CD4-positive, alpha-beta T cell (primary cell): ENCODE results near the gene IGLL1. TPM values are rescaled to one million over a fixed set of nuclear protein-coding genes. Genes with fewer than 3 reads are reported as not detected.

Source experiments
- ATAC-seq: fragments of 200-7000 bp; cut with Tn5 transposase; one replicate; pipeline ENCODE4 v1.10.0; 2022; ENCODE audit warnings: mild to moderate bottlenecking; ENCODE audit not compliant: poor library complexity
- CTCF ChIA-PET: fragments of 350-600 bp; sonication (Branson Sonifier 250); formaldehyde crosslinking; loops from one replicate; lab custom pipeline; 2021; ENCODE audit warnings: antibody characterized with exemption, inconsistent platforms; lab: Charles Lee
- POLR2A ChIA-PET: fragments of 350-600 bp; sonication (Branson Sonifier 250); formaldehyde crosslinking; loops from one replicate; lab custom pipeline; 2021; ENCODE audit warnings: antibody characterized with exemption, inconsistent platforms; lab: Charles Lee
- DNase-seq, 14 experiments: peaks; one replicate each; pipeline ENCODE4 v3.0.0-alpha.2; 2013 to 2020; ENCODE audit warnings: mixed read lengths in 2 of 14
- H3K27ac ChIP-seq, 2 donors: one replicate each; pipeline versions ENCODE4 v1.5.1 to v1.7.0; 2013; ENCODE audit warnings: low read length in 2 of 2, low read depth in 1 of 2, mild to moderate bottlenecking in 1 of 2
- H3K27me3 ChIP-seq, 2 experiments: 1 replicate in 1 of 2; 2 replicates in 1 of 2; pipeline versions ENCODE4 v1.6.1 to v1.7.0; 2013; ENCODE audit warnings: low read length in 2 of 2, control low read depth in 1 of 2, mild to moderate bottlenecking in 1 of 2, moderate library complexity in 1 of 2; ENCODE audit not compliant: insufficient read depth in 2 of 2, control insufficient read depth in 1 of 2
- H3K36me3 ChIP-seq: one replicate; pipeline ENCODE4 v1.6.1; 2013; ENCODE audit warnings: low read length, control low read depth; ENCODE audit not compliant: insufficient read depth
- H3K4me1 ChIP-seq: one replicate; pipeline ENCODE4 v1.6.1; 2013; ENCODE audit warnings: low read length, control low read depth; ENCODE audit not compliant: insufficient read depth
- H3K4me3 ChIP-seq: one replicate; pipeline ENCODE4 v1.5.1; 2013; ENCODE audit warnings: mild to moderate bottlenecking, low read length, moderate library complexity
- H3K9me3 ChIP-seq, 2 experiments: 1 replicate in 1 of 2; 2 replicates in 1 of 2; pipeline versions ENCODE4 v1.6.1 to v1.7.0; 2013; ENCODE audit warnings: low read length in 2 of 2, mild to moderate bottlenecking in 2 of 2, control low read depth in 1 of 2, moderate library complexity in 1 of 2; ENCODE audit not compliant: control insufficient read depth in 1 of 2, insufficient read depth in 1 of 2
- H3K27ac Mint-ChIP-seq: one replicate; pipeline ENCODE4 v1.8.0; 2020; ENCODE audit warnings: mixed read lengths
- H3K27me3 Mint-ChIP-seq: one replicate; pipeline ENCODE4 v1.8.0; 2021; ENCODE audit warnings: mixed read lengths
- H3K36me3 Mint-ChIP-seq: one replicate; pipeline ENCODE4 v1.8.0; 2021; ENCODE audit warnings: low read depth, mixed read lengths
- H3K4me1 Mint-ChIP-seq: one replicate; pipeline ENCODE4 v1.8.0; 2021; ENCODE audit warnings: low read depth, mixed read lengths
- H3K4me3 Mint-ChIP-seq: one replicate; pipeline ENCODE4 v1.8.0; 2020; ENCODE audit warnings: mild to moderate bottlenecking, mixed read lengths
- H3K9me3 Mint-ChIP-seq: one replicate; pipeline ENCODE4 v1.8.0; 2020; ENCODE audit warnings: mixed read lengths
- CTCF ChIP-seq: fragments of 200-600 bp; IDR thresholded peaks from one replicate; pipeline ENCODE4 v1.8.0; 2022; ENCODE audit warnings: antibody characterized with exemption, mild to moderate bottlenecking
- intact Hi-C, 2 experiments: fragments of 100-400 bp; cut with DNase I in 1 of 2; cut with micrococcal nuclease in 1 of 2; formaldehyde crosslinking; loops; one replicate each; pipeline versions ENCODE4 v1.15.1 to v1.9.0; 2023 to 2025; cut with DNase I, micrococcal nuclease
- total RNA-seq, 174 experiments: library from RNA in 2 of 174; stranded (reverse) in 2 of 174; gene quantifications; one replicate each; pipeline ENCODE4 v1.2.3 and lab custom pipeline; 2021 to 2026

The IGLL1 gene
- total RNA-seq, 2 experiments from 2014 or later, result not detected

GRCh38 chr22:23551385-23551784, 28.7 kb downstream of the IGLL1 start:
- peaks cover 0 to 25% of the 10 kb centered on the region in 2 experiments for H3K9me3 ChIP-seq
- H3K4me1 Mint-ChIP-seq, result no peaks in the 10 kb centered on the region
- intact Hi-C loops, result no loop called here
- no peak overlapping the region for H3K4me3 Mint-ChIP-seq
- H3K4me3 ChIP-seq, result no peak overlapping the region
- no peaks in the 10 kb centered on the region for H3K4me1 ChIP-seq
- no peaks in the 10 kb centered on the region for H3K36me3 Mint-ChIP-seq
- no peak for ATAC-seq
- H3K27me3 ChIP-seq, result peaks cover 0 to 3% of the 10 kb centered on the region in 2 experiments
- POLR2A ChIA-PET, result no interaction called here
- CTCF ChIA-PET, result no interaction called here
- H3K9me3 Mint-ChIP-seq, result no peaks in the 10 kb centered on the region
- H3K27me3 Mint-ChIP-seq, result peaks cover 6% of the 10 kb centered on the region
- H3K27ac Mint-ChIP-seq, result no peak overlapping the region
- no peaks in the 10 kb centered on the region for H3K36me3 ChIP-seq
- H3K27ac ChIP-seq, result no peak overlapping the region
- no peak for DNase-seq
- TF ChIP-seq CTCF, result no peak

GRCh38 chr22:23550049-23550650, 29.9 kb downstream of the IGLL1 start:
- CTCF ChIA-PET, result no interaction called here
- no peak for ATAC-seq

GRCh38 chr22:23549198-23549595, 30.9 kb downstream of the IGLL1 start:
- H3K27me3 Mint-ChIP-seq, result no peaks in the 10 kb centered on the region
- intact Hi-C loops, result no loop called here
- ChIA-PET POLR2A (no interaction called here), CTCF (no interaction called here)
- Histone ChIP-seq H3K9me3 (peaks cover 0 to 23% of the 10 kb centered on the region in 2 experiments), H3K27me3 (no peaks in the 10 kb centered on the region), H3K27ac (no peak overlapping the region), H3K36me3 (no peaks in the 10 kb centered on the region), H3K4me1 (no peaks in the 10 kb centered on the region), H3K4me3 (no peak overlapping the region)
- no peak for TF ChIP-seq CTCF
- no peaks in the 10 kb centered on the region for H3K36me3 Mint-ChIP-seq
- DNase-seq (peak in 1 of 14 experiments; percentile 28), ATAC-seq (no peak)
- H3K4me1 Mint-ChIP-seq, result no peaks in the 10 kb centered on the region
- H3K27ac Mint-ChIP-seq, result no peak overlapping the region
- H3K9me3 Mint-ChIP-seq, result no peaks in the 10 kb centered on the region
- no peak overlapping the region for H3K4me3 Mint-ChIP-seq

More at GRCh38 chr22:23550049-23550650, 29.9 kb downstream of the IGLL1 start:
- no peak overlapping the region for H3K4me3 ChIP-seq
- Mint-ChIP-seq H3K9me3 (no peaks in the 10 kb centered on the region), H3K4me1 (no peaks in the 10 kb centered on the region), H3K4me3 (no peak overlapping the region), H3K27ac (no peak overlapping the region), H3K36me3 (no peaks in the 10 kb centered on the region), H3K27me3 (peaks cover 4% of the 10 kb centered on the region)
- POLR2A ChIA-PET, result no interaction called here
- no peaks in the 10 kb centered on the region for H3K4me1 ChIP-seq
- H3K36me3 ChIP-seq, result no peaks in the 10 kb centered on the region
- H3K27me3 ChIP-seq, result no peaks in the 10 kb centered on the region
- no peak for DNase-seq
- TF ChIP-seq CTCF, result no peak
- intact Hi-C loops, result no loop called here
- peaks cover 0 to 25% of the 10 kb centered on the region in 2 experiments for H3K9me3 ChIP-seq
- no peak overlapping the region for H3K27ac ChIP-seq
